ENCODE results near the gene ZNF335.
"Not testable (repeated sequence)": the region's sequence is repeated elsewhere in the genome, so short reads cannot be mapped to it uniquely, and the experiment has no call there.

ZNF335 gene

DNA sequence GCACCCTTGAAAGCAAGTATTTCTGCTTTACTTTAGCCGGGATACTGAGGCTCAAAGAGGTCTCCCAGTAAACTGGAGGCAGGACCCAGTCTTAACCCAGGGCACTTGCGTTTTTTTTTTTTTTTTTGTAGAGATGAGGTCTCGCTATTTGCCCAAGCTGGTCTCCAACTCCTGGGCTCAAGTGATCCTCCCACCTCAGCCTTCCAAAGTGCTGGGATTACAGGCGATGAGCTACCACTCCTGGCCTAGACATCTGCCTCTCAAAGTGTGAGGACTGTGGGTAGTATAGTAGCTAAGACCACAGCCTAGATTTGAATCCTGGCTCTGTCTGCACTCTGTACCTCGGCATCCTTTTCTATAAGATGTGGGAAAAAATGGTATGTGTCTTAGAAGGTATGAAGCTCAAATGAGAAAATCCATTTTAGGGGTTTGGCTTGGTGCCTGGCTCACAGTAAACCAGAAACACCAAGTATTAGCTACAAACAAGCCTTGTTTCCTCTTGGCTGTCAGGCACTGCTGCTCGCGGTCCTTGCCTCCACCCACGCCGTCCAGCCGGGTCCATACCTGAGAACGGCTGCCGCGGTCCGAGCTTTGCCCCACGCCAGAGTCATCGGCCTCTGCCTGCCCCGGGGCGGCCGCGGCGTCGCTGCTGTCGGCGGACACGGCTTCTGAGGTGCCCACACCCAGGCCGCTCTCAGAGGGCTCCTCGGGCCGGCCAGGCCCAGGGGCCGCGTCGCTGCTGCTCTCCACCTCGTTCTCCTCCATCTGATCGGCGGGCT is 1.2 kb downstream of the ZNF335 start:
- DNase-seq: no peak

DNA sequence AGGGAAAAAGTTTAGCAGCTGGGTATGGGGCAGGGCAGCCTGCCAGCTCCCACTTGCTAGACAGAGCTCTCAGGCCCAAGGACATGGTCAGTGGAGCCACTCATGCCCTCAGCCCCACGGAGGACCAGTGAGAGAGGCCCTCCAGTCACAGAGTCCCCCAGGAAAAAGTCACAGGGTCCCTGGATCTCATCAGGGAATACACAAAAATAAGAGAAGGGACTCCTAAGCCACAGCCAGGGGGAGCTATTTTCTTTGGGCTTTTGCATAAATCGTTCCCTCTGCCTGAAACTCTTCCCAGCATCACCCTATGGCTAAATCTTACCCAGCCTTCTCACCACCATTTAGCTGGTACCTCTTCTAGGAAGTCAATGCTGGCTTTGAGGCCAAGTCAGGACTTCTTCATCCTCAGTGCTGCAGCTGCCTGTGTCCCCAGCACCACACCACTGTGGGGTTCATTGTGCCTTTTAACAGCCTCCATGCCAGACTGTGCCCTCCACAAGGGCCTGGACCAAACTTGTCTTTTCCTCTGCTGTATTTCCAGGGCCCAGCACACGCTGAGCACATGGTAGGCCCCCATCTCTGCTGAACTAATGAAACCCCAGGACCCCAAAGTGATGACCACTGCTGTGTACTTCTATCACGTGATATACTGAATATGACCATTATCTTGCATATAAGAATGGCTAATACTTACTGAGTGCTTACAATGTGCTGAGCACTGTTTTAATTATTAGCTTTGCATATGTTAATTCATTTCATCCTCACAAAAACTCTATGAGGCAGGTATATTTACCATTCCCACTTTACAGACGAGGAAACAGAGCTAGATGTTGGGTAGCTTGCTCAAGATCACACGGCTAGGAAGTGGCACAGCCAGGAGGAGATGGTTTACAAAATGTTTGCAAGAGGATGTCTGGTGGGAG is 2.0 kb downstream of the ZNF335 start:
- DNase-seq: no peak

DNA sequence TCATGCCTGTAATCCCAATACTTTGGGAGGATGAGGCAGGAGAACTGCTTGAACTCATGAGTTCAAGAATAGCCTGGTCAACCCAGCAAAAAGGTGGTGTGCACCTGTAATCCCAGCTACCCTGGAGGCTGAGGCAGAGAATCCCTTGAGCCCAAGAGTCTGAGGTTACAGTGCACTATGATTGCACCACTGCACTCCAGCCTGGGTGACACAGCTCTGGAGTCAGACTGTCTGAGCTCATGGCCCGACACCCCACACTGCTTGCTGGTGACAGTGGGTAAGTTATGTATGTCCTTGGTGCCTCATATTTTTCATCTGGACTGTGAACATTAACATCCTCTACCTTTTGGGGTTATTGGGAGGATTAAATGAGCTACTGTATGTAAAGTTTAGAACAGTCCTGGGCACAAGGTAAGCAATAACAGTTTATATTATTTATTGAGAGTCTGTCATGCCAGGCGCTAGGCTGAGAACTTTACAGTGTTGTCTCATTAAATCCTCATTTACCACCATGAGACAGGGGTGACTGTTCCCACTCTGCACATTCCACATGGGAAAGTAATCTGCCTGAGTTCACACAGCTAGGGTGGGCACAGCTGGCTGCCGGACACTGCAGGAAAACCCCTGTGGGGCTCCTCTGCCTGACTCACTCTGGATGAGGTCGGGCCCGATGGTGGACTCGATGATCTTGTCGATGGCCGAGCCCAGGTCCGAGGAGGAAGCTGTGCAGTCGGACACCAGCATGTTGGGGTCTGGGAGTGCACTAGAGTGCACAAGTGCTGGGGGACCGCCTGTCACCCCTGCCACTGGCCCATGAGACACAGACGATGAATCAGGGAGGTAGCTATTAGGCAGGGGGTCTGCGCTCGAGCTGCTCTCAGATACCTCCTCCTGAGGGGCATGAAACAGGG is 2.9 kb downstream of the ZNF335 start:
- no peak for DNase-seq

DNA sequence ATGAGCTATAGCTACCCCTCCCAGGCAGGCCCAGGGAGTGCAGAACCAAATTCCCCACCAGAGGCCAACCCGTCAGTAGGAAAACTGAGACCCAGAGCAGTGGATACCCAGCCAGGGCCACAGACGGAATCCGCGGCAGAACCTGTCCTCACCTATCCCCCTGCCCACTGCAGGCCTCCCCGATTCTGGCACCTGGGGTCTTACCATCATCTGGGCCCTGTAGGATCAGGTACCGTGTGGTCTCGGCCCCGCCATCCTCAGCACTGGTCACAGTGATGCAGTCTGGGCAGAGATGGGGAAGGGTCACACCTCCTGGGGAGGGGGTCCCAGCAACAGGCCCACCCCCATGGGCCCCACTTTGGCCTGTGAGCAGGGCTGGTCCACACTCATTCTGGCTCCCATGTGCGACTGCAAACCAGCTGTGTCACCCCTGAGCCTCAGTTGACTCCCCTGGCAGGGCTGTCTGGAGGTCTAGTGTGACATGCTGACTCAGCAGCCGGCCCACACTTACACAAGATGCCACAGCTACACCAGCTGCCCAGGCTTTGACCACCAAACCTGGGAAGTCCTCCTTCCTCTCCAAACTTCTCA is 3.8 kb downstream of the ZNF335 start:
- no peak for DNase-seq

DNA sequence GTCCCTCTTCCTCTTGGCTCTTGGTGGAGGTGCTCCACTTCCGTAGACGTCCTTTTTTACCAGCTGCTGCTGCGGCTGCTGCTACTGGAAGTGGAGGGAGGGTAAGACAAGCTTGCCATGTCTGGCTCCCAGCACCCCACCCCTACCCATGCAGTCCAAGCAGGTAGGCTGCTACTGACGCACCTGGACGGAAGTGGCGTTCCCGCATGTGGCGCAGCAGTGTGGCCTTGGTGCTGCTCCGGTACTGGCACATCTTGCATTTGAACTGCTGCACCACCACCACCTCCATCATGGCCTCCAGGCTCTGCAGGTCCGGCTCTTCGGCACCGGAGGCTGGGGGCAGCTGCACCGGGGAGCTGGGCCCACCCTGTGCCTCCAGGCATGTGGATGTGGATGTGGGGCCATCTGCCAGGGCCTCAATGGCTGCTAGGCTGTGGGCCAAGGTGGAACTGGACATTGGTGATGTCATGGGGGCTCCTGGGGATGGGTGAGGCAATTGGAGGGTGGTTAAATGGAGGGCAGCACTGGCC is 4.4 kb downstream of the ZNF335 start:
- DNase-seq: no peak

DNA sequence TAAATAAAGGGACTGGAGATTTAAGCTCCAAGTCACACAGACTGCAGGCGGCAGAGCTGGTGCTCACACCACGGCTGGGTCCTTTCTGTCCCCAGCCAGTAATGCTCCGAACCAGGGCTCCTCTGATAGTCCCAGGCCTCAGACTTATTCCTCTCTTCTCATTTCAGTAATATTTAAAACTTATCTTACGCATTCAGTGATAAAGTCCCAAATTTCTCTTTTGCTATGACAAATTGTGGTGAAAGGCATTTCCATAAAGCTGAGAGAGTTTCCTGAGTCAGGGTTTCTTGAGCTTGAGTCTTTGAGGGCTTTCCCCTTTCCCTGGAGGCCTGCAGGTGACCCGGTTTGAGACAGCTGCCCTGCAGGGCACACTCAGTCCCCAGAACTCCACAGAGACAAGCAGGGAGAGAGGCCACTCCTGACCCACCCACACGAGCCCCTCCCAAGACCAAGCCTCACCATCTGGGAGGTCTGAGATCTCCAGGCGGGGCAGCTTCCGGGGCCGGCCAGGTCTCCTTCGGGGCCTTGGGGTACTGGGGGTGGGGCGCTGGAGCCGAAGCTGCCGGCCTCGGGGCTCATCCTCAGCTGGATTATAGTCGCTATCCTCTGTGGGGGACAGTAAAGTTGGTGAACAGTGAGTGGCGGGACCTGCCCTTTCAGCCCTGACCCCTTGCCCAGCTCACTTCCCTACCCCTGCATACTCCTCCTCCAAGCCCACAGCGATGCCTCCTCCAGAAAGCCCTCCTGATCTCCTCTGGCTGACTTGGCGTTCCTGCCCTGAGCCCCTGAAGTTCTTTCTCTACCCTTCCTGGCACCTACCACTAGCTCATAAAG is 6.6 kb downstream of the ZNF335 start:
- no peak for DNase-seq

DNA sequence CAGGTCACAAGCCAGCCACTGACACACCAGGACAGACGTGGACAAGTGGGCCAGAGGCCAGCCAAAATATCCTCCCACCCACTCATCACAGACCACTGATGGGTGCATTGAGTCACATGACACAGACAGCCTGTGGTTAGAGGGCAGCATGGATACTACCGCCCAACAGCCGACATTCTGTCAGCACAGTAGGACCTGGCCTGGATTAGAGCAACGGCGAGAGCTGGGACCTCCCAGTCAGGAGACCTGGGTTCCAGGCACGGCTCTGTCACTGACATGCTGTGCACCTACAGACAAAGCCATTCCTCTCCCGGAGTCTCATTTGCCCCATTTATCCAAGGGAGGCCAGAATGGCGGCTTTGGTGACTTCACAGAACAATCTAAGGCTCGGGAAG is 8.0 kb downstream of the ZNF335 start:
- DNase-seq: no peak

DNA sequence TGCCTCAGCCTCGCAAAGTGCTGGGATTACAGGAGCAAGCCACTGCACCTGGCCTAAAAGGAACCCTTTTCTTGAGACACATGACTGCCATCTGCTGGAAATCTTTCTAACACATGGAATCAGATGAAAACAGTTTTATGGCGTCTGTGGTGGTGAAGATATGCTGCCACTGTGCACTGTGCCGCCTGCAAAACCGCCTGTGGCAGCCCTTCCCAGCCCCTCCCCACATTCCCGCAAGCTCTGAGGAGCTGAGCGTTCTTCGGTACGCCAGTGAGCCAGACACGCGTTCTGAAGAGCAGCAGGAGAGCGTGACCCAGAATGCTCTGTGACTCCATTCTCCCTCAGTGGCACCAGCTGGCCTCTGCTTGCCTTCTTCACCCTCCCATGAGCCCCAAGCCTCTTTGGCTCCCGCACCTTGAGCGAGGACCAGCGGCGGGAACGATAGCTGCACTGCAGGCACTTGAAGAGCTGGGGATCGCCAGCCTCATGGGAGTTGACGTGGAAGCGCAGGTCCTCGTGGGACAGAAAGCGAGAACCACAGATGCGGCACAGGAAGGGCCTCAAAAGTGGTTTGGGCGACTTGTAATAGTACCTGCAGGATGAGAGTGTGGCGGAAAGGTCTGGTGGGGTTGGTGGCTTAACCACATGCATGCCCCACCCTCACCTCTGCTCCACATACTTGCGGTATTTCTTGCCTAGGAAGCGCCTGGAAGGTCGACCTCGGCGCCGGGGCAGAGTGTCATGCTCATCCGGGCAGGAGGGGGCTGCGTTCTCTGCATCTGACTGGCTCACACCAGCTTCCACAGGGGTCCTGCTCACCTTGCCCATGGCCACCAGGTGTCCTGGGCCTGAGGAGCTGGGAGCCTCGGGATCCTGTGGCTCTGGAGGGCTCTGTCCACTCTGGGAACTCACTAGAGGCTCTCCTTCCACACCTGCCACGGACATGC is 8.7 kb downstream of the ZNF335 start:
- peak; percentile 1 for DNase-seq

DNA sequence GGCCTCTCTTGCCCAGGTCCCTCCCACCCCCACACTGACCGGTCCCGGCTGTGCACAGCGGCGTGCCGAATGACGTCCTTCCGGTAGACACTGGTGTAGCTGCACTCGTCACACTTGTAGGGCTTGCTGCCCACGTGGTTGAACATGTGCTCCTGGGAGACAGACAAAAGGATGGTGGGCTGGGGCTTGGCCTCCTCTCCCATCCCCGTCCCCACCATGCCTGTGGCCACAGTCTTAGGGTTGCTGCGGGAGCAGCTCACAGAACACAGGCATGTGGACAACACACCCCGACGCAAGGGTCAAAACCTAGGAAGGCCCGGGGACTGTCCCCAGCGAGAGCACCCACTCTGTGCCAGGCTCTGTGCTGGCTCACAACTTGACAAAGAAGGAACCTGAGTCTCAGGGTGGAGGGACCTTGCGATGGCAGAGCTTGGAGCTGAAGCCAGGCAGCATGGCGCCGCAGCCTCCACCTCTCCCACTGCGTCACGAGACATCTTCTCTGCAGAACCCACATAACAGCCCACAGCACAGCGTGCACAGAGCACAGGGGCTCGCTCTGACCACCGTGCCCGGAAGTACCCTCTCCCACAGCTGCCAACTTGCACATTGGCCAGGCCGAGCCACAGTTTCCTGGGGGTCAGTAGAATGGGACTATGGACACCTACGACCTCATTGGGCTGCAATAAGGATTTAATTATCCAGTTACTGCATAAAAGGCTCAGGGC is 9.8 kb downstream of the ZNF335 start:
- DNase-seq: no peak

DNA sequence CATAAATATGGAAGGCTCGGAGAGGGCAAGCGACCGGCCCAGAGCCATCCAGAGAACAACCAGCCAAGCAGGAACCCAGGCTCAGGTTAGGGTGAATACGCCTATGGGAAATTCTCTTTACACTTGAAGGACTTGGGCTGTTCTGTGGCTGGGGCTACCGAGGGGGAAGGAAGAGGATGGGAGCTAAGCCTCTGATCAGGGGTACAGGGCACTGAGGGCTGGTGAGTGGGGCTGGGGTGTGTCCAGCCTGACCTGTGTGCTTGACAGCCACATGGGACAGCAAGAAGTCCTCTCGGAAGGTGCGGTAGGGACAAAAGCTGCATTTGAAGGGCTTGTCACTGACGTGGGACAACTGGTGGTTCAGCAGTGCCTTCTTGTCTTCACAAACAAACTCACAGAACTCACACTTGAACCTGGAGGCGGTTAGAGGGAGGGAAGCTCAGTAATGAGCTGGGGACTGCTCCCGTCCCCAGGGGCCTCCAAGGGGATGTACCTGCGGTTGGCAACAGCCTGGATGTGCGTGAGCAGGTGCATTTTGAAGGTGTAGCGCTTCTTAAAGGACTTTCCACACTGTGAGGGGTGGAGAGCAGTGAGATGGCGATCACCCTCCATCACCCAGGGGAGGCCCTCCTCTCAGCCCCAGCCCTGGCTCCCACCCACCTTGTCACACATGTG is 11.9 kb downstream of the ZNF335 start:
- no peak for DNase-seq

DNA sequence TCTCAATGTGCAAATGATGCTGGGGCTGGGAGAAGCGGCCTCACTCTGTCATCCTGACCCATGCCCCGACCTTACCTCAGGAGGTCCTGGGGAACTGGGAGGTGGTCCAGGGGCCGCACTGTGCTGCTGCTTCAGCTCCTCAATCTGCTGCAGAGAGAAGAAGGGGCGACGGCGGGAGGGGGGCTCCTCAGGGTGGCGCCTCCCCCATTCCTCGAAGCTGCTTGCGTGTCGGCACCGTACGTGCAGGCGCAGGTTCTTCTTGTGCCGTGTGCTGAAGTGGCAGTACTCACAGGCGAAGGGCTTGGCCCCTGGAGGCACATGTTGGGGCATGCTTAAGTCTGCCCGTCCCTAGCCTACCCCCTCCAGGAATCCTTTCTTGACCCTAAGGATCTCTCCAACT is 12.9 kb downstream of the ZNF335 start:
- DNase-seq: no peak

DNA sequence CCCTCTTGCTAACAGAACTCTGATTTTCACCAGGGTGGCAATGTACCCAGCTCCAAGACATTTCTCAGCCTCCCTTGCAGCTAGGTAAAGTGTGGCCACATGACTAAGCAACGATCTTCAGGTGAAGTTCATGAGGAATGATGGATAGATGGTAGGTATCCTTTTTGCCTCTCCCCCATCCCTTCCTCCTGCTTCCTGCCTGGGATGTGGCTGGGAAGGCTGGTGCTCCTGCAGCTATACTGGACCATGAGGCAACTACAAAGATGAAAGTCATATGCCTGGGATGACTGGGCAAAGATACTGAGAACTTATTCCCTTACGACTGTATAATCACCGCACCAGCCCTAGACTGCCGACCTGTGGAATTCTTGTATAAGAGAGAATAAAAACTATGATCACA is 13.4 kb downstream of the ZNF335 start:
- no peak for DNase-seq

DNA sequence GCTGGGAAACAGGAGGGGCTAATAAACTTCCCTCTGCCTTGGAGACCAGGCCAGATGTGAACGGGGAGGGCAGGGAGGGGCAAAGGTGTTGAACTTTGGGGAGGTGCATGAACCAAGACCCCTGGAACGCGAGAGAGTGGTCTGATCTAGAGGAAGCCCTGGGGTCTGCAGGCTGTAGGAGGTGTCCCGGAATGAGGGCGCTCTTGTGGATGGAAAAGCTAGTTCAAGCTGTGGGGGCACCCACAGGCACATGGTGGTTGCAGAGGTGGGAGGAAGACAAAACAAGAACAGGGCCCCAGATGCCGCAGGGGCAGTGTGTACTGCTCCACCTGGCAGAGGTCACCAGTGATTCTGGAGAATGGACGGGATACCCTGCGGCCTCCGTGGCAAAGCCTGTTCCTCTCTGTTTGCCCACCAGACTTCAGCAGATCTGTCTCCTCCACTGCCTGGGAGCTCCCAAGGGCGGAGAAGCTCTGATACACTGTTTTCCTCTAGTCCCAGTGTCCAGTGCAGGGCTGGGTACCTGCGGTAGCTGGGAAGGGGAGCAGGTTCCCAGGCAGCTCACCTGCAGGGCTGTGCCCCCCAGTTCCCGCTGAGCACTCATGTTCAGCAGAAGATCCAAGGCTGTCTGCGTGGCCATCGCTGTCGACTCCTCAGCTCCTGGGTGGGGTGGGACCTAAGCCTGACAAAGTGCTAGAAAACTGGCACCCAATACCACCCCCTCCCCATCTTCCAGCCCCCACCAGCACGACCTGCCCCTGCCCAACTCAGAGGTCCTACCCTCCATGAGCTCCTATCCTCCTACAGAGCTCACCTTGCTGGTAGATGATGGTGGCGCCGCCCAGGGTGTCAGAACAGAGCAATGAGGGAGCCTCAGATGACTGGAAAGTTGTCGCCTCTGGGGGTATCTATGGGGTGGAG is 14.7 kb downstream of the ZNF335 start:
- DNase-seq: no peak

DNA sequence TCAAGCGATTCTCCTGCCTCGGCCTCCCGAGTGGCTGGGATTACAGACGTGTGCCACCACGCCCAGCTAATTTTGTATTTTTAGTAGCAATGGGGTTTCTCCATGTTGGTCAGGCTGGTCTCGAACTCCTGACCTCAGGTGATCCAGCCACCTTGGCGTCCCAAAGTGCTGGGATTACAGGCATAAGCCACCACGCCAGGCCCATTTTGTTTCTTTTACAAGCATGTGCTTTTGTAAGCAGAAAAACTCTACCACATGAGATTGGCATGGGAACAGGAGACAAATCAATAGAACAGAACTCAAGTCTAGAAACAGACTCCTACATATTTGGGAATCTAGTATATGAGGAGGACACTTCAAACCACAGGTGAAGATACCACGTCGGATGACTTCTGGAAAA is 15.7 kb downstream of the ZNF335 start:
- not testable (repeated sequence) for DNase-seq

DNA sequence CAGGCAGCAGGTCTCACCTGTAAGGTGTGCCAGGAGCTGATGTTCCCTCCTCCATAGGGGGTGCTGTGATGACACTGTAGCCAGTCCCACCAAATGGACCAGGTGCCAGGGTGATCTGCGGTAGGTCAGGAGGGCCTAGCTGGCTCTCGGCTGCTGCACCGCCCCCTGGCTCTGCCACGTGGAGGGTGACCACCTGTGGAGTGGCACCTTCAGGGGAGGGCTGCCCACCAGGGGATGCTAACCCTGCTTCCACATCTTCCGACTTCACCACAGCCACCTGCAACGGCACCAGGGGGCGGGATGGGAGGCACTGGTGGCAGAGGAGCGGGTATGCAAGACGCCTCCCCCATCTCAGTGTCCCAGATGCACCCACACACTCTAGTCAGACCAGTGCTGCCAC is 18.3 kb downstream of the ZNF335 start:
- DNase-seq: no peak

DNA sequence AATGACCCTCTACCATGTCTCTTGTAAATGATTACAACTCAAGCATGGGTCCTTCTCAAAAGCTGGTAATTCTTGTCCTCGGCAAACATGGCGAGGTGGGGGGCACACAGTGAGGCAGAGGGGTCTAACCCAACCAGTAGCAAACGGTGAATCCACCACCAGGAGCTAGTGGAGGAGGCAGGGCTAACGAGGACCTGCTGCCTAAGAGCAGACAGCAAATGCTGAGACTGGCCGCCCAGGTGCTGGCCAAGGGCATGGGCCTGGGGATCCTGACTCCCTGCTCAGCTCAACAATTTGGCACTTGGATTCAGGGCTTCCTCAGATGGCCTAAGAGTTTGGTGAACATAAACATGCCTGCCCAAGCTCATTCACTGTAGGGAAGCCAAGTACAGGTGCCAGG is 19.1 kb downstream of the ZNF335 start:
- no peak for DNase-seq

DNA sequence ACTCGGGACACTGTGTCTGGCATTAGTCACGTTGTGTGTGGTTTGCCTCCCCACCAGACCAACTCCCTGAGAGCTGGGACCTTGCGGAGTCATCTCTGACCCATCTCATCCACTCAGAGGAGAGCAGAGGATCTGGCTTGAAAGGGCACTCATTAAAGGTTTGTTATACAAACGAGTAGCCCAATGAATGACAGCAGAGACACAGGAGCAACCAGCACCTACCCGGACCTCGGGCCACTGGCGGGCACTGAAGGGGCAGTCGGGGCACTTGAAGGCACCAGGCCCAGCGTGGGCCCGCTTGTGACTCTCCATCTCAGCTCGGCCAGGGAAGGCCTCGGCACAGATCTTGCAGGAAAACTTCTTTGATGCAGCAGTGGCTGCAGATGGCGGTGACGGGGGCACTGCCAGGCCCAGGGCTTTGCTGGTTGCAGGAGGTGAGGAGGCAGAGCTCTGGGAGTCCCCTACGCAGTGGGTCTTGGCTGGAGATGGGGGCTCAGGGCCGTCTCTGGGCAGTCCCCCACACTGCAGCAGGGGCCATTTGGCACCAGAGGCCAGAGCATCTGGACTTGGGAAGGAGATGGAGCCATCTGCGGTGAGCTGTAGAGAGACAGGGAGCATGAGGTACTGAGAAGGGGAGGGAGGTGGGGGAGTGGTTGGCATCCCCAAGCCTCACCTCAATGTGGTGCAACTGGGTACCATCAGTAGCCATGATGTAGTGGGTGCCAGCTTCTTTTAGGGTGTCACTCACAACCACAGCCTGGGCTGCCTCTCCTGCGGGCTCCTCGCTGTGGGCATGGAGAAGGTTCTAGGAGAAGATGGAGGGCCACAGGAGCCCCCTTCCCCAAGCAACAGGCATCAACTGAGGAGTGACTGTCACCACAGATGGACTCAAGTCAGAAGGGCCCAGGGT is 19.8 kb downstream of the ZNF335 start:
- no peak for DNase-seq

All from DMS79 treated with DMSO at 0.1 percent for 48 hours (cell line).